Ovary (tissue), 9 donors: ENCODE data around the gene CLEC2B. TPM values are rescaled to one million over a fixed set of nuclear protein-coding genes. Genes with fewer than 3 reads are reported as not detected.

Source experiments
- DNase-seq, 5 donors: peaks; one replicate each; pipeline ENCODE4 v3.0.0-alpha.2; 2019 to 2020
- H3K27ac ChIP-seq, 2 donors: fragments of 200-600 bp; one replicate each; pipeline versions ENCODE4 v1.5.1 to v1.8.0; 2019 to 2022
- H3K27me3 ChIP-seq: fragments of 200-600 bp; one replicate; pipeline ENCODE4 v1.8.0; 2022
- H3K36me3 ChIP-seq: fragments of 200-600 bp; sonication (generic); one replicate; pipeline ENCODE4 v1.5.1; 2019
- H3K4me1 ChIP-seq: one replicate; pipeline ENCODE4 v1.8.1; 2013; ENCODE audit warnings: mild to moderate bottlenecking, moderate library complexity; ENCODE audit not compliant: insufficient read depth
- H3K4me3 ChIP-seq: fragments of 200-600 bp; sonication (generic); one replicate; pipeline ENCODE4 v1.5.1; 2017
- H3K9me3 ChIP-seq, 2 donors: fragments of 200-600 bp in 1 of 2; sonication (generic) in 1 of 2; one replicate each; pipeline versions ENCODE4 v1.5.1 to v1.8.1; 2013 to 2019; ENCODE audit warnings: mild to moderate bottlenecking in 1 of 2, moderate library complexity in 1 of 2
- EP300 ChIP-seq: sonication (generic); formaldehyde crosslinking; IDR thresholded peaks from one replicate; pipeline ENCODE4 v1.6.1; 2017; ENCODE audit warnings: antibody characterized with exemption
- POLR2A ChIP-seq: fragments of 450-650 bp; IDR thresholded peaks from one replicate; pipeline ENCODE4 v1.6.1; 2017; ENCODE audit warnings: antibody characterized with exemption, mild to moderate bottlenecking, moderate library complexity
- WGBS, 3 donors: extraction: QIAGEN DNeasy Blood & Tissue Kit in 1 of 3; methylation state at CpG; one replicate each; pipeline versions ENCODE4 v1.1.5 to v1.1.7; 2013 to 2017; 5-methylcytosine and 5-hydroxymethylcytosine counted together
- intact Hi-C, 4 donors: fragments of 100-400 bp; cut with DNase I; formaldehyde crosslinking; loops; one replicate each; pipeline versions ENCODE4 v1.11.0 to v1.15.1; 2022 to 2023
- polyA plus RNA-seq, 2 donors: library from polyadenylated mRNA; stranded (reverse); fragments of 200-250 nt in 1 of 2; fragments of 350-450 nt in 1 of 2; fragmentation: Illumina TruSeq in 1 of 2; extraction: RNeasy Lipid Tissue Mini Kit (QIAGEN cat#74804) in 1 of 2; gene quantifications; one replicate each; pipeline ENCODE4 v1.2.3, GENCODE V29; 2013 to 2014
- total RNA-seq, 7 donors: library from RNA; depleted of rRNA in 2 of 7; stranded (reverse); fragments of >200 nt in 2 of 7; fragmentation: NEBNext Ultra II Directional in 3 of 7; extraction: Animal tissue kit (Norgen Biotek cat#: 25700) in 3 of 7; gene quantifications; one replicate each; pipeline versions ENCODE4 v1.1.0 to v1.2.4, GENCODE V29; 2016 to 2023
- TF ChIP-seq, protein P1 (sequence below), 3 donors: fragments of 450-650 bp in 2 of 3; fragments of 200-600 bp in 1 of 3; IDR thresholded peaks; one replicate each; pipeline versions ENCODE4 v1.5.1 to v1.8.0; 2016 to 2022; ENCODE audit warnings: antibody characterized with exemption in 3 of 3, mild to moderate bottlenecking in 1 of 3
- donor health status: DM: no; HTN: no; CAD: no; lungs with moderate emphysema.
- donor health status: DM: no; HTN: no; CAD: no.
- donor health status: Bipolar disorder and iron deficiency.
- donor health status: DM: yes; HTN: yes; CAD: no.
- donor health status: DM: no; HTN: no; CAD: no.
- donor health status: DM: yes; HTN: yes; CAD: no.

The CLEC2B gene
- total and polyA plus RNA-seq, 9 donors: 16.4 to 60.4 (median 27.1) TPM

DNA sequence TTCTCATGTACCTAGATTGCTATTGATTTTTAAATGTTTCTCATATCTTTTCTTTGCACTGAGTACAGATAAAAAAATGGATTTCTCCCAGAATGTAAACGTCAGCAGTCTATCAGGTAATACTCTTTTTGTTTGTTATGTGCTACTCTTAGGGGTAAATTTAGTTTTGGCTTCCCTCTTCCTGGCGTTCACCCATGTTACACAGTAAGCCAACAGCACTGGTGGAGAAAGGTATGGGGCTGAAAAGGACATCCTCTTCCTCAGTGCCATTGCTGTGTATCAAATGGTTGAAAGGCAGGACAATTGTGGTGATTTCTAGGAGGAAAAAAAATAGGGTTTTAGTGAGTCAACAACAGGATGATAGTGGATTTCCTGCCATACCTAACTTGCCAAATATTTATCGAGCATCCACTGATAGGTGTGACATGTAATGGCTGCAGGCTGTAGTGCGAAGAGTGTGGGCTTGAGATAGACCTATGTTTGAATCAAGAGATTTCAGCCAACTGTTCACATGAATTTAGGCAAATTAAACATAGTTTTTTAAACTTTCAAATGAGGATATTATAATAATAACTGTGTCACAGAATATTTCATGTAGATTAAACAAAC lies 19.6 kb upstream of the CLEC2B start:
- Histone ChIP-seq H3K27ac (no peak overlapping the region), H3K9me3 (no peaks in the 10 kb centered on the region), H3K27me3 (no peaks in the 10 kb centered on the region), H3K36me3 (no peaks in the 10 kb centered on the region), H3K4me3 (no peak overlapping the region), H3K4me1 (no peaks in the 10 kb centered on the region)
- intact Hi-C loops: no loop called here
- TF ChIP-seq, protein P1, sequence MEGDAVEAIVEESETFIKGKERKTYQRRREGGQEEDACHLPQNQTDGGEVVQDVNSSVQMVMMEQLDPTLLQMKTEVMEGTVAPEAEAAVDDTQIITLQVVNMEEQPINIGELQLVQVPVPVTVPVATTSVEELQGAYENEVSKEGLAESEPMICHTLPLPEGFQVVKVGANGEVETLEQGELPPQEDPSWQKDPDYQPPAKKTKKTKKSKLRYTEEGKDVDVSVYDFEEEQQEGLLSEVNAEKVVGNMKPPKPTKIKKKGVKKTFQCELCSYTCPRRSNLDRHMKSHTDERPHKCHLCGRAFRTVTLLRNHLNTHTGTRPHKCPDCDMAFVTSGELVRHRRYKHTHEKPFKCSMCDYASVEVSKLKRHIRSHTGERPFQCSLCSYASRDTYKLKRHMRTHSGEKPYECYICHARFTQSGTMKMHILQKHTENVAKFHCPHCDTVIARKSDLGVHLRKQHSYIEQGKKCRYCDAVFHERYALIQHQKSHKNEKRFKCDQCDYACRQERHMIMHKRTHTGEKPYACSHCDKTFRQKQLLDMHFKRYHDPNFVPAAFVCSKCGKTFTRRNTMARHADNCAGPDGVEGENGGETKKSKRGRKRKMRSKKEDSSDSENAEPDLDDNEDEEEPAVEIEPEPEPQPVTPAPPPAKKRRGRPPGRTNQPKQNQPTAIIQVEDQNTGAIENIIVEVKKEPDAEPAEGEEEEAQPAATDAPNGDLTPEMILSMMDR (IDR thresholded peaks at IDR 0.05): no peak
- no peak for DNase-seq
- 54 to 61% (median 57%) methylated on average over 4 of the region's 4 CpGs for WGBS, 3 donors

DNA sequence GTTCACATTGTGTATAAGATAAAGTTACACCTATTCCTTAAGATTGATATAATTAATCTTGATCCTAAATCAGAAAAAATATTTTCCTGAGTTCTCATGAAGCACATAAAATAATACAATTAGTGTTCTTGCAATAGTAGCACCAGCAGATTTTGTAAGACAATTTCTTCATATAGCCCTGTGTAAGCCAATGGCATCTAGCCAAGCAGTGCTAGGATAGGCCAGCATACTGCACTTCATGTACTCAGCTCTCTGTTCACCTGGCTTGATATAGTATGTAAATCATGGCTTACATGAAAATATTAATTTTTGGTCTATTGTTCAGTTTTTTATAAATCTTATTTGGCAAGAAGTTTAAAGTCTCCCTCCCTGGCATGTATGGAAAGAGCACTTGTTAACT lies 14.0 kb upstream of the CLEC2B start:
- H3K27me3 ChIP-seq: no peaks in the 10 kb centered on the region
- intact Hi-C loops: no loop called here
- no peaks in the 10 kb centered on the region for H3K36me3 ChIP-seq
- TF ChIP-seq, protein P1 (IDR thresholded peaks at IDR 0.05): no peak
- no peak for TF ChIP-seq POLR2A
- TF ChIP-seq EP300: no peak
- H3K4me3 ChIP-seq: no peak overlapping the region
- DNase-seq: no peak
- H3K4me1 ChIP-seq: no peaks in the 10 kb centered on the region
- H3K9me3 ChIP-seq: no peaks in the 10 kb centered on the region
- H3K27ac ChIP-seq: no peak overlapping the region

DNA sequence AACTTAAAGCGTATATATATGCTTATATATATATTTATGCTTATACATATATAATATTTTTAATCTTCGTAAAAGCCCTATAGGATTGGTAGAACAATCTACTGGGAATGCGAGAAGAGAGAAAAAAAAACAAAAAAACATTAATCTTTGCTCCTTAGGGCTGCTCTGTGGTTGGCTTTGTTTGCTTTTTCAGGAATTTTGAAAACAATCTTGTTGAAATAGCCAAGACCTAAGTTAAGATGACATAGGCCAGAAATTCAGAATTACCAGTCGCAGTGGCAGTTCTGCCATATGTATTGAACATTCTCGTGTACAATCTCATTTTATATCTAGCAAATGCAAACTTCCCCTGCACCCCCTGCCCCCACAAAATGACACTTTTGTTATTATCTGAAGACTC lies 12.8 kb upstream of the CLEC2B start:
- Histone ChIP-seq H3K27me3 (no peaks in the 10 kb centered on the region), H3K9me3 (no peaks in the 10 kb centered on the region), H3K27ac (no peak overlapping the region), H3K4me1 (no peaks in the 10 kb centered on the region), H3K36me3 (no peaks in the 10 kb centered on the region), H3K4me3 (no peak overlapping the region)
- no peak for DNase-seq
- intact Hi-C loops: no loop called here
- 59 to 76% (median 71%) methylated on average over 5 of the region's 5 CpGs for WGBS, 3 donors
- TF ChIP-seq, protein P1 (IDR thresholded peaks at IDR 0.05): no peak
- TF ChIP-seq EP300 (no peak), POLR2A (no peak)

DNA sequence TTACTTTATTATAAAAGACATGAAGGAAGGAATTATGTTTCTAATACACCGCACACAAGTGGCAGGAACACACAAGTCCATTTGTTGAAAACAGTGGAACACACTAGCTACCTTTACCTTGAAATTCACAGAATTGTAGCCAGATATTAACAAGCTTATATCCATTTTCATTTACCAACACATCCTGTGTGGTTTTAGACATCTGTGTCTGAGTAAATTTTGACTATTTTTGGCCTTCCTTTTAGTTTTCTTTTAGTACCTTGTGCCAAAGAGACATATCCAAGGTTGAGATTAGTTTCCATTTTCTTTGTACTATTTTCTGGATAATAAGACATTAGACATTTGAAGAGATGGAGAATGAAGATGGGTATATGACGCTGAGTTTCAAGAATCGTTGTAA lies 12.1 kb upstream of the CLEC2B start, which contains the start of gene KLRF2:
Gene KLRF2, plus strand, starts transcription at position 244 of the 400 bp plus-strand sequence. Its CDS starts 107 bp downstream, at position 351.
- H3K4me3 ChIP-seq: no peak within 1 kb of the TSS
- TF ChIP-seq EP300 (no peak), POLR2A (no peak)
- TF ChIP-seq, protein P1 (IDR thresholded peaks at IDR 0.05): no peak
- intact Hi-C loops: no loop called here
- no peaks in the 10 kb centered on the region for H3K9me3 ChIP-seq
- DNase-seq: no peak
- no peak within 1 kb of the TSS for H3K27ac ChIP-seq
- H3K27me3 ChIP-seq: no peaks in the 10 kb centered on the region
- 94 to 96% (median 96%) methylated on average over 3 of the region's 3 CpGs for WGBS, 3 donors
- no peaks in the 10 kb centered on the region for H3K36me3 ChIP-seq
- no peaks in the 10 kb centered on the region for H3K4me1 ChIP-seq
